HCT116 (cell line): ENCODE measurements around the gene MED13L. TPM values are rescaled to one million over a fixed set of nuclear protein-coding genes. Genes with fewer than 3 reads are reported as not detected.

Experiments used
- ATAC-seq: fragments of 200-7000 bp; cut with Tn5 transposase; 2 replicates; pipeline ENCODE4 v1.9.1; 2020; ENCODE audit warnings: mild to moderate bottlenecking, moderate library complexity
- BruUV-seq: library from RNA; stranded (reverse); fragments of 400-500 nt; replicated peaks from 2 replicates; lab custom pipeline; 2021; lab: Mats Ljungman, UMichigan
- CTCF ChIA-PET: fragments of 300-600 bp; sonication (Branson Sonifier 250); formaldehyde crosslinking; loops from one replicate; lab custom pipeline; 2021; ENCODE audit warnings: antibody characterized with exemption; lab: Charles Lee
- POLR2A ChIA-PET: fragments of 300-600, 350-600 bp; sonication (Branson Sonifier 250); formaldehyde crosslinking; loops from one replicate; lab custom pipeline; 2021; ENCODE audit warnings: antibody characterized with exemption; lab: Charles Lee
- RAD21 ChIA-PET, 2 experiments: fragments of 300-600 bp; sonication (Branson Sonifier 250); formaldehyde crosslinking; loops; one replicate each; lab custom pipeline; 2023; ENCODE audit warnings: low total read pairs in 2 of 2; ENCODE audit not compliant: uncharacterized antibody in 2 of 2, unreplicated experiment in 2 of 2, low non-redundant PET in 1 of 2; lab: Charles Lee
- DNase-seq: peaks from one replicate; pipeline ENCODE4 v3.0.0-alpha.2; 2010; ENCODE audit warnings: low read depth, low spot score
- H2AFZ ChIP-seq: fragments of 200-600 bp; shearing (Covaris generic), sonication (generic); 2 replicates; pipeline ENCODE4 v1.6.1; 2017; ENCODE audit warnings: low read depth, mixed run types, mixed read lengths, antibody characterized with exemption, low read length; ENCODE audit not compliant: poor library complexity, severe bottlenecking
- H3K27ac ChIP-seq: 2 replicates; pipeline ENCODE4 v1.5.1; 2012; ENCODE audit warnings: low read depth, low read length
- H3K27me3 ChIP-seq: fragments of 200-600 bp; sonication (generic); 2 replicates; pipeline ENCODE4 v1.6.1; 2016; ENCODE audit warnings: mixed run types, low read length, mixed read lengths; ENCODE audit not compliant: insufficient read depth
- H3K36me3 ChIP-seq, 2 experiments: fragments of 200-500 bp in 1 of 2; fragments of 200-600 bp in 1 of 2; sonication (Bioruptor generic) in 1 of 2; sonication (generic) in 1 of 2; 2 replicates each; pipeline versions ENCODE4 v1.5.1 to v1.6.1; 2014 to 2016; ENCODE audit warnings: low read length in 2 of 2, inconsistent platforms in 1 of 2, mixed read lengths in 1 of 2, mixed run types in 1 of 2; ENCODE audit not compliant: insufficient read depth in 2 of 2, control insufficient read depth in 1 of 2
- H3K4me1 ChIP-seq, 2 experiments: fragments of 200-600 bp in 1 of 2; sonication (generic) in 1 of 2; 2 replicates each; pipeline versions ENCODE4 v1.5.1 to v1.6.1; 2012 to 2017; ENCODE audit warnings: low read length in 2 of 2, inconsistent platforms in 1 of 2, mild to moderate bottlenecking in 1 of 2, mixed read lengths in 1 of 2, mixed run types in 1 of 2, moderate library complexity in 1 of 2; ENCODE audit not compliant: insufficient read depth in 2 of 2, control insufficient read depth in 1 of 2
- H3K4me2 ChIP-seq: fragments of 200-600 bp; sonication (generic); 2 replicates; pipeline ENCODE4 v1.6.1; 2017; ENCODE audit warnings: mixed run types, low read length, mixed read lengths
- H3K4me3 ChIP-seq, 2 experiments: fragments of 200-600 bp in 1 of 2; sonication (generic) in 1 of 2; replicated peaks in 1 of 2; 2 replicates each; pipeline ENCODE4 v1.5.1; 2011 to 2016; ENCODE audit warnings: low read length in 2 of 2, control low read depth in 1 of 2, low read depth in 1 of 2, mild to moderate bottlenecking in 1 of 2, mixed read lengths in 1 of 2, mixed run types in 1 of 2
- H3K79me2 ChIP-seq: fragments of 200-600 bp; sonication (generic); 2 replicates; pipeline ENCODE4 v1.6.1; 2017; ENCODE audit warnings: mild to moderate bottlenecking, mixed run types, low read length, moderate library complexity, mixed read lengths; ENCODE audit not compliant: insufficient read depth
- H3K9ac ChIP-seq: fragments of 200-600 bp; sonication (generic); 2 replicates; pipeline ENCODE4 v1.6.1; 2016; ENCODE audit warnings: low read length, mixed read lengths
- H3K9me2 ChIP-seq: fragments of 200-600 bp; sonication (generic), shearing (Covaris generic); 2 replicates; pipeline ENCODE4 v1.6.1; 2017; ENCODE audit warnings: mixed run types, mild to moderate bottlenecking, moderate library complexity; ENCODE audit not compliant: insufficient read depth
- H3K9me3 ChIP-seq, 2 experiments: fragments of 200-500 bp in 1 of 2; fragments of 200-600 bp in 1 of 2; sonication (Bioruptor generic) in 1 of 2; sonication (generic) in 1 of 2; 2 replicates each; pipeline ENCODE4 v1.6.1; 2014 to 2017; ENCODE audit warnings: low read length in 2 of 2, mixed read lengths in 2 of 2, inconsistent platforms in 1 of 2, low read depth in 1 of 2, mild to moderate bottlenecking in 1 of 2, mixed run types in 1 of 2, moderate library complexity in 1 of 2; ENCODE audit not compliant: control insufficient read depth in 1 of 2, insufficient read depth in 1 of 2
- H4K20me1 ChIP-seq: fragments of 200-600 bp; sonication (generic), shearing (Covaris generic); 2 replicates; pipeline ENCODE4 v1.6.1; 2017; ENCODE audit warnings: mixed run types, mild to moderate bottlenecking, moderate library complexity; ENCODE audit not compliant: insufficient read depth
- ATF3 ChIP-seq: IDR thresholded peaks from 2 replicates; pipeline ENCODE4 v1.6.1; 2012
- CBX3 ChIP-seq: IDR thresholded peaks from 2 replicates; pipeline ENCODE4 v1.6.1; 2012; ENCODE audit warnings: low read depth
- CTCF ChIP-seq, 3 experiments: fragments of 200-600 bp in 1 of 3; sonication (generic) in 1 of 3; IDR thresholded peaks in 2 of 3; conservative IDR thresholded peaks in 1 of 3; 2 replicates each; pipeline ENCODE4 v1.5.1; 2012 to 2017; ENCODE audit warnings: low read depth in 2 of 3, low read length in 2 of 3, antibody characterized with exemption in 1 of 3, borderline replicate concordance in 1 of 3, control low read depth in 1 of 3, mild to moderate bottlenecking in 1 of 3, mixed read lengths in 1 of 3, mixed run types in 1 of 3, moderate library complexity in 1 of 3; ENCODE audit not compliant: insufficient read depth in 1 of 3
- EGR1 ChIP-seq: IDR thresholded peaks from 2 replicates; pipeline ENCODE4 v1.6.1; 2012; ENCODE audit warnings: low read depth
- ELF1 ChIP-seq: IDR thresholded peaks from 2 replicates; pipeline ENCODE4 v1.6.1; 2012; ENCODE audit warnings: low read depth, borderline replicate concordance
- EZH2phosphoT487 ChIP-seq: fragments of 200-600 bp; IDR thresholded peaks from 2 replicates; pipeline ENCODE4 v1.6.1; 2018; ENCODE audit warnings: antibody characterized with exemption, borderline replicate concordance
- FOSL1 ChIP-seq: IDR thresholded peaks from 2 replicates; pipeline ENCODE4 v1.6.1; 2012; ENCODE audit warnings: low read depth
- JUND ChIP-seq: IDR thresholded peaks from 2 replicates; pipeline ENCODE4 v1.6.1; 2012
- MAX ChIP-seq: IDR thresholded peaks from 2 replicates; pipeline ENCODE4 v1.6.1; 2012
- POLR2A ChIP-seq: IDR thresholded peaks from 2 replicates; pipeline ENCODE4 v1.7.0; 2011; ENCODE audit warnings: borderline replicate concordance; ENCODE audit not compliant: insufficient read depth, insufficient read length; ENCODE audit errors: extremely low read depth
- POLR2AphosphoS5 ChIP-seq: IDR thresholded peaks from 2 replicates; pipeline ENCODE4 v1.6.1; 2011; ENCODE audit warnings: mild to moderate bottlenecking, low read depth, low read length, moderate library complexity
- SIN3A ChIP-seq: IDR thresholded peaks from 2 replicates; pipeline ENCODE4 v1.6.1; 2012; ENCODE audit warnings: low read depth
- SP1 ChIP-seq: IDR thresholded peaks from 2 replicates; pipeline ENCODE4 v1.6.1; 2012; ENCODE audit warnings: low read depth
- SRF ChIP-seq: IDR thresholded peaks from 2 replicates; pipeline ENCODE4 v1.6.1; 2012; ENCODE audit warnings: low read depth
- TCF7L2 ChIP-seq: IDR thresholded peaks from 2 replicates; pipeline ENCODE4 v1.7.0; 2011; ENCODE audit warnings: borderline replicate concordance, inconsistent platforms; ENCODE audit not compliant: insufficient read depth, insufficient read length; ENCODE audit errors: extremely low read depth
- YY1 ChIP-seq: IDR thresholded peaks from 2 replicates; pipeline ENCODE4 v1.6.1; 2011; ENCODE audit warnings: low read length, low read depth, moderate library complexity, mild to moderate bottlenecking; ENCODE audit not compliant: insufficient replicate concordance; ENCODE audit errors: extremely low read depth
- ZFX ChIP-seq: fragments of 450-650 bp; IDR thresholded peaks from 2 replicates; pipeline ENCODE4 v1.6.1; 2017
- ZNF274 ChIP-seq: fragments of 200-500 bp; sonication (Bioruptor generic); IDR thresholded peaks from 2 replicates; pipeline ENCODE4 v1.6.1; 2014; ENCODE audit warnings: mild to moderate bottlenecking, low read depth, low read length, inconsistent platforms
- intact Hi-C: fragments of 100-400 bp; cut with micrococcal nuclease; formaldehyde crosslinking; loops from 2 replicates; pipeline ENCODE4 v1.10.0; 2022
- total RNA-seq: library from RNA; stranded (reverse); gene quantifications from one replicate; pipeline ENCODE4 v1.2.1, GENCODE V29; 2021; ENCODE audit not compliant: unreplicated experiment

MED13L gene
- total RNA-seq, 1 experiment from 2014 or later, result 176 TPM

GRCh38 chr12:116000252-116000651, 277.2 kb downstream of the MED13L start:
- no TSS peak for BruUV-seq
- peaks cover 0 to 9% of the 10 kb centered on the region in 2 experiments; a peak in 1 of 4 replicates for H3K4me1 ChIP-seq
- intact Hi-C loops, result no loop called here
- ChIA-PET CTCF (no interaction called here), RAD21 (no interaction called here), POLR2A (no interaction called here)
- H3K27ac ChIP-seq, result no peak overlapping the region
- TF ChIP-seq ZNF274 (no peak), EZH2phosphoT487 (no peak), TCF7L2 (no peak), MAX (no peak), POLR2AphosphoS5 (no peak), FOSL1 (no peak), SP1 (no peak), SIN3A (no peak), YY1 (no peak), CBX3 (no peak)
- H3K4me3 ChIP-seq, result no peak overlapping the region
- peaks cover 18 to 33% of the 10 kb centered on the region in 2 experiments for H3K36me3 ChIP-seq
- H3K9me3 ChIP-seq, result no peaks in the 10 kb centered on the region
- H3K79me2 ChIP-seq, result peaks cover 69% of the 10 kb centered on the region
- no peak overlapping the region for H3K9ac ChIP-seq
- H3K4me2 ChIP-seq, result no peak overlapping the region
- no peak overlapping the region for H2AFZ ChIP-seq
- ATAC-seq (no peak), DNase-seq (no peak)
- H4K20me1 ChIP-seq, result 0 out of 2 replicates have a peak, but pooled peaks cover 8% of the 10 kb centered on the region
- H3K27me3 ChIP-seq, result no peaks in the 10 kb centered on the region
- H3K9me2 ChIP-seq, result no peaks in the 10 kb centered on the region

- no peak overlapping the region for H2AFZ ChIP-seq
- H3K27me3 ChIP-seq, result no peaks in the 10 kb centered on the region
- H3K9me2 ChIP-seq, result no peaks in the 10 kb centered on the region
- no TSS peak for BruUV-seq
- RAD21 ChIA-PET, result no interaction called here
- no peak overlapping the region for H3K9ac ChIP-seq
- CTCF ChIA-PET, result interaction anchor here (1.1 kb wide), 1 partner anchor 12 kb away, joined by 4 read pairs; no protein-coding TSS in a partner anchor
- no peaks in the 10 kb centered on the region for H3K9me3 ChIP-seq
- peaks cover 62% of the 10 kb centered on the region for H3K79me2 ChIP-seq
- no peak for ATAC-seq
- H3K4me3 ChIP-seq, result no peak overlapping the region
- intact Hi-C loops, result loop anchor here (2.0 to 5.0 kb wide), 3 partner anchors 237 to 708 kb away; no protein-coding TSS in a partner anchor
- 0 out of 2 replicates have a peak, but pooled peaks cover 8% of the 10 kb centered on the region for H4K20me1 ChIP-seq
- H3K4me2 ChIP-seq, result no peak overlapping the region
- POLR2A ChIA-PET, result no interaction called here
- H3K4me1 ChIP-seq, result peaks cover 0 to 9% of the 10 kb centered on the region in 2 experiments; a peak in 1 of 4 replicates
- no peak overlapping the region for H3K27ac ChIP-seq
- no peak for DNase-seq
- H3K36me3 ChIP-seq, result peaks cover 21 to 32% of the 10 kb centered on the region in 2 experiments
- TF ChIP-seq JUND (no peak), ZFX (no peak), SRF (no peak), YY1 (no peak), MAX (no peak), SIN3A (no peak), CBX3 (no peak), ELF1 (no peak), EGR1 (no peak), POLR2A (no peak), FOSL1 (no peak), ATF3 (no peak), CTCF (IDR thresholded peaks at IDR 0.05 in 2 of 3, conservative IDR thresholded peaks at IDR 0.05 in 1 of 3; ENCODE audit: borderline replicate concordance in 1 of 3, insufficient read depth in 1 of 3, low read depth in 2 of 3, low read length in 2 of 3) (no peak)
Observed at GRCh38 chr12:115999582-115999981, 277.9 kb downstream of the MED13L start.
